Esophagus (tissue), 2 donors: Measurements from ENCODE around the gene NR3C1. TPM values are rescaled to one million over a fixed set of nuclear protein-coding genes. Genes with fewer than 3 reads are reported as not detected.
"Not testable (repeated sequence)": the region's sequence is repeated elsewhere in the genome, so short reads cannot be mapped to it uniquely, and the experiment has no call there.

Source experiments
- H3K27ac ChIP-seq, 2 donors: one replicate each; pipeline ENCODE4 v1.5.1; 2013; ENCODE audit warnings: low read depth in 2 of 2, mild to moderate bottlenecking in 2 of 2, inconsistent platforms in 1 of 2, low read length in 1 of 2, moderate library complexity in 1 of 2
- H3K27me3 ChIP-seq, 2 donors: one replicate each; pipeline ENCODE4 v1.6.1; 2013; ENCODE audit warnings: low read length in 2 of 2, control low read depth in 1 of 2, mild to moderate bottlenecking in 1 of 2; ENCODE audit not compliant: insufficient read depth in 2 of 2, control insufficient read depth in 1 of 2
- H3K36me3 ChIP-seq, 2 donors: one replicate each; pipeline ENCODE4 v1.6.1; 2013; ENCODE audit warnings: low read length in 1 of 2; ENCODE audit not compliant: control insufficient read depth in 2 of 2, insufficient read depth in 2 of 2
- H3K4me1 ChIP-seq, 2 donors: one replicate each; pipeline ENCODE4 v1.6.1; 2013; ENCODE audit warnings: low read length in 1 of 2; ENCODE audit not compliant: control insufficient read depth in 2 of 2, insufficient read depth in 2 of 2
- H3K4me3 ChIP-seq, 2 donors: one replicate each; pipeline ENCODE4 v1.5.1; 2013; ENCODE audit warnings: low read length in 2 of 2, mild to moderate bottlenecking in 2 of 2, low read depth in 1 of 2, moderate library complexity in 1 of 2
- H3K9me3 ChIP-seq, 2 donors: one replicate each; pipeline ENCODE4 v1.6.1; 2013; ENCODE audit warnings: mild to moderate bottlenecking in 2 of 2, low read depth in 1 of 2, low read length in 1 of 2, moderate library complexity in 1 of 2; ENCODE audit not compliant: control insufficient read depth in 2 of 2, insufficient read depth in 1 of 2
- WGBS, 2 donors: extraction: QIAGEN DNeasy Blood & Tissue Kit; methylation state at CpG; one replicate each; pipeline ENCODE4 v1.1.7; 2013; 5-methylcytosine and 5-hydroxymethylcytosine counted together
- polyA plus RNA-seq, 2 donors: library from polyadenylated mRNA; stranded (reverse); fragments of 200-250 nt; gene quantifications; one replicate each; pipeline ENCODE4 v1.2.3, GENCODE V29; 2013
- donor health status: healthy with polysubstance abuse.
- donor health status: Bipolar disorder and iron deficiency.

Gene NR3C1
- polyA plus RNA-seq, 2 donors = 8.6 to 10.7 TPM

GRCh38 chr5:143325086-143325485 is 78.4 kb downstream of the NR3C1 start:
- H3K4me1 ChIP-seq, H3K27ac ChIP-seq, H3K27me3 ChIP-seq, H3K4me3 ChIP-seq, H3K36me3 ChIP-seq, H3K9me3 ChIP-seq: not testable (repeated sequence)
- 92 to 93% methylated on average over 4 of the region's 4 CpGs for WGBS, 2 donors

DNA sequence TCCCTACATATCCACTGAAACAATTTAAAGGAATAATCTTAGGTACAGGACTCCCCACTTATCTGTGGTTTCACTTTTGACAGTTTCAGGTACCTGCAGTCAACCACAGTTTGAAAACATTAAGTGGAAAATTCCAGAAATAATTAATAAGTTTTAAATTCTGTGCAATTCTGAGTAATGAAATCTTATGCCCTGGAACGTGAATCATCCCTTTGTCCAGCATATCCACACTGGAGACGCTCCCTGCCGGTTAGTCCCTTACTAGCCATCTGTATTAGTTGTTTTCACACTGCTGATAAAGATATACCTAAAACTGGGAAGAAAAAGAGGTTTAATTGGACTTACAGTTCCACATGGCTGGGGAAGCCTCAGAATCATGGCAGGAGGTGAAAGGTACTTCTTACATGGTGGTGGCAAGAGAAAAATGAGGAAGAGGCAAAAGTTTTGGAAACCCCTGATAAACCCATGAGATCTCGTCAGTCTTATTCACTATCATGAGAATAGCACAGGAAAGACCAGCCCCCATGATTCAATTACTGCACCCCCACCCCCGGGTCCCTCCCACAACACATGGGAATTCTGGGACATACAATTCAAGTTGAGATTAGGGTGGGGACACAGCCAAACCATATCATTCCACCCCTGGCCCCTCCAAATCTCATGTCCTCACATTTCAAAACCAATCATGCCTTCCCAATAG is 80.4 kb downstream of the NR3C1 start:
- not testable (repeated sequence) for H3K27me3 ChIP-seq, H3K4me3 ChIP-seq, H3K36me3 ChIP-seq, H3K4me1 ChIP-seq, H3K9me3 ChIP-seq, H3K27ac ChIP-seq
- WGBS, 2 donors = 89% methylated on average over 5 of the region's 5 CpGs

GRCh38 chr5:143322176-143322575 is 81.3 kb downstream of the NR3C1 start:
- Histone ChIP-seq H3K36me3 (no peaks in the 10 kb centered on the region), H3K27ac (no peak overlapping the region), H3K4me3 (no peak overlapping the region), H3K4me1 (no peaks in the 10 kb centered on the region), H3K9me3 (no peaks in the 10 kb centered on the region), H3K27me3 (no peaks in the 10 kb centered on the region)
- 92 to 94% methylated on average over 1 of the region's 1 CpG for WGBS, 2 donors

GRCh38 chr5:143319437-143320227 is 83.9 kb downstream of the NR3C1 start:
- Histone ChIP-seq H3K4me1 (no peaks in the 10 kb centered on the region), H3K4me3 (no peak overlapping the region), H3K27me3 (no peaks in the 10 kb centered on the region), H3K36me3 (no peaks in the 10 kb centered on the region), H3K27ac (peak overlapping the region in 1 of 2 donors; percentile 11), H3K9me3 (no peaks in the 10 kb centered on the region)
- WGBS, 2 donors = 60 to 69% methylated on average over 5 of the region's 5 CpGs

- WGBS, 2 donors = 87 to 94% methylated on average over 1 of the region's 1 CpG
- Histone ChIP-seq H3K27ac (no peak overlapping the region), H3K4me1 (no peaks in the 10 kb centered on the region), H3K4me3 (no peak overlapping the region), H3K27me3 (no peaks in the 10 kb centered on the region), H3K9me3 (no peaks in the 10 kb centered on the region), H3K36me3 (no peaks in the 10 kb centered on the region)
Observed at GRCh38 chr5:143318833-143319232, 84.7 kb downstream of the NR3C1 start.

DNA sequence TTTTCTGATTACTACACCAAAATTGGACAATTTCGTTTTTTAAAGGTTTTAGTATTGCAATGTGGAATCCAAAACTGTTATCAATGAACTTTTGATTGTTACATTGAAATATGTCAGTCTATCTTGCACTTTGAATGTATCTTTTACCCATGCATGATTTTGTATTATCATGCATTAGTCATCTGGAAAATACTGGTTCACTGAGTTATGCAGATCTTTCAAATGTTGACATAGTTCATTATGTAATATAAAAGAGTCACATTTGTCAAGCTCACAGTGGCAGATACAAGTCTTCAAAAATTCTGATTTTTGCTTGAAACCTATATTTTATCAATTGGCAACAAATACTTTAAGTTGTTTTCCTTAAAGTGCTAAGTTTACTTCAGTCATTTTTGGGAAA is 85.2 kb downstream of the NR3C1 start:
- 78 to 81% methylated on average over 1 of the region's 1 CpG for WGBS, 2 donors
- no peaks in the 10 kb centered on the region for H3K36me3 ChIP-seq

DNA sequence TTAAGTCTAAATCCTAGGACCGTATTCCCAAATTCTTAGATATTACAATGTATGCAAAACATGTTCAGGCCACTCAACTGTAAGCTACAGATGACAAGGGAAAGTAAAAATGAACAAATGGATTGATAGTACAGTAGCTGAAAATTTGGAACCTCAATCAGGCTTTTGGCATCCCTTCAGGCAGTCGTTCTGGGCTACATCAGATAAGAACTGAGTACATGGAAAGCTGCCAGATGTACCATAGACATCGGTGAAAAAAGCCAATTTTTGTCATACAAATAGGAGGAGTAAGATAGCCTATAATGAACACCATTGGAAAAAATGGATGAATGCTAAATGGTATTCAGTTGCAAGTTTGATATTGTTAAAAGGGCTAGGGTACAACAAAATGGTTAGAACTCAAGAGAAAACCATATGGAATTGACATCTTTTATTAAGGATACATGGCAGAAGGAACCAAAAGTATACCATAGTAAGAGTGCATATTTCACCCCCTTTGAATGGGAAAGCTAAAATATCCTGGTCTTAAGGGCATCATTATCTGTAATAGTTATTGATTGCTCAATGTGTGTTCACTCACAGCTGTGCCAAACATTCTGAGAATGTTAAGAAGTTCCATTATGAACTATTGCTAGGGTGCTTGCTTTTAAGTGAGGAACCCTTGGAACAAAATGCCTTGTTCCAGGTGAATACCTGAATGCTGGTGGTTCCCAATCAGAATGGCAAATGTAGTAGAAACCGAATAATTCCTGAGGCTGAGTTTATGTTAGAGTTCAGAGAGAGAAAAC is 86.4 kb downstream of the NR3C1 start:
- no peaks in the 10 kb centered on the region for H3K4me1 ChIP-seq
- H3K4me3 ChIP-seq = no peak overlapping the region
- no peaks in the 10 kb centered on the region for H3K36me3 ChIP-seq
- H3K9me3 ChIP-seq = no peaks in the 10 kb centered on the region
- no peak overlapping the region for H3K27ac ChIP-seq
- 37 to 38% methylated on average over 4 of the region's 4 CpGs for WGBS, 2 donors
- no peaks in the 10 kb centered on the region for H3K27me3 ChIP-seq

More for the DNA sequence above, 85.2 kb downstream of the NR3C1 start:
- Histone ChIP-seq H3K9me3 (no peaks in the 10 kb centered on the region), H3K27ac (no peak overlapping the region), H3K4me3 (no peak overlapping the region), H3K4me1 (no peaks in the 10 kb centered on the region), H3K27me3 (no peaks in the 10 kb centered on the region)

DNA sequence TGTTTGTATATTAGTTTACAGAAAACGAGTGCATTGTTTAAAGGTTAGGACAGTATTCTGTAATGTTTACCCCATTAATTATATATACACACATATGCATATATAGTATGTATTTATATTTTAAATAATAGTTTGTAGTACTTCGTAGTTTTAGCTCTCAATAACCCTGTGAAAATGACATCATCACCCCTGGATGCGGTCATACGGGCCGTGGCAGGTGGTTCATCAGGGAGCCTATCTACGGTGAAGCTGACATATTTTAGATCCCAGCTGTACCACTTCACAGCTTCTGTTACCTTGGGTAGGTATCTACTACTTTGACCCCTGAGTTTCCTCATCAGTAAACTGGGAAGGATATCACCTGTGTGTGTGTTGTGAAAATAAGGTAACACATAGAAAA is 87.1 kb downstream of the NR3C1 start:
- Histone ChIP-seq H3K36me3 (no peaks in the 10 kb centered on the region), H3K27me3 (no peaks in the 10 kb centered on the region), H3K4me3 (no peak overlapping the region), H3K4me1 (no peaks in the 10 kb centered on the region), H3K27ac (no peak overlapping the region), H3K9me3 (no peaks in the 10 kb centered on the region)
- 89 to 90% methylated on average over 6 of the region's 6 CpGs for WGBS, 2 donors

GRCh38 chr5:143315929-143316328 is 87.6 kb downstream of the NR3C1 start:
- Histone ChIP-seq H3K36me3 (no peaks in the 10 kb centered on the region), H3K4me1 (no peaks in the 10 kb centered on the region), H3K27ac (no peak overlapping the region), H3K9me3 (no peaks in the 10 kb centered on the region), H3K4me3 (no peak overlapping the region), H3K27me3 (no peaks in the 10 kb centered on the region)
- WGBS, 2 donors = 80 to 88% methylated on average over 6 of the region's 6 CpGs
